ENCODE measurements around the gene TMEM163. TPM values are rescaled to one million over a fixed set of nuclear protein-coding genes. Genes with fewer than 3 reads are reported as not detected.
A peak's percentile ranks its signal among the peaks of the same experiment; 100 is the strongest.

TMEM163 gene
- polyA plus RNA-seq, 3 donors, result 0.01 TPM; not detected in 2

DNA sequence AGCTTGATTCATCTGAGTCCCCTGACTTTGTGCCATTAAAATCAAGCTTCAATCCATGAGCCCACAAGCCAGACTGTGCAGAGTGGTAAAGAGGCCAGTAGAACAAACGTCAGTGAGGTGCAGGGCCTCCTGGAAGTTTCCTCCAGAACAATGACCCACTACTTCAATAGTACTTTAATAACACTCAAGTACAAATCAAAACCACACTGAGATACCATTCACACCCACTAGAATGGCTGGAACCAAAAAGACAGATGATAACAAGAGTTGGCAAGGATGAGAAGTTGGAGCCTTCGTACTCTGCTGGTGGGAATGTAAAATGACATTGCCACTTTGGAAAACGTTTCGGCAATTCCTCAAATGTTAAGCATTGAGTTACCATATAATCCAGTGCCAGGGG is 181.1 kb downstream of the TMEM163 start:
- Histone ChIP-seq H3K9me3 (replicated peaks in 1 of 2; ENCODE audit: control insufficient read depth in 1 of 2, insufficient read depth in 1 of 2, low read length in 2 of 2) (no peaks in the 10 kb centered on the region), H3K4me1 (ENCODE audit: control insufficient read depth in 1 of 2, insufficient read depth in 2 of 2, low read length in 2 of 2) (no peaks in the 10 kb centered on the region), H3K79me2 (ENCODE audit: insufficient read depth, low read length) (no peaks in the 10 kb centered on the region), H3K4me2 (replicated peaks; ENCODE audit: extremely low read depth, low read length, poor library complexity, severe bottlenecking) (no peak overlapping the region), H3K9ac (ENCODE audit: insufficient read depth, low read length, poor library complexity, severe bottlenecking) (no peak overlapping the region), H3K27ac (ENCODE audit: low read depth in 1 of 2, low read length in 2 of 2) (no peak overlapping the region), H3K36me3 (replicated peaks in 1 of 2; ENCODE audit: control insufficient read depth in 1 of 2, insufficient read depth in 2 of 2, low read length in 2 of 2) (no peaks in the 10 kb centered on the region), H3K4me3 (replicated peaks in 1 of 3; ENCODE audit: low read depth in 2 of 3, low read length in 3 of 3) (no peak overlapping the region), H2AFZ (ENCODE audit: insufficient read depth, low read depth, low read length, poor library complexity, severe bottlenecking) (no peak overlapping the region), H4K20me1 (ENCODE audit: insufficient read depth, low read length) (no peaks in the 10 kb centered on the region), H3K27me3 (ENCODE audit: control insufficient read depth in 2 of 2, insufficient read depth in 2 of 2, low read length in 2 of 2) (no peaks in the 10 kb centered on the region)
- Mint-ChIP-seq H3K4me3 (no peak overlapping the region), H3K36me3 (no peaks in the 10 kb centered on the region), H3K9me3 (no peaks in the 10 kb centered on the region), H3K27ac (peak overlapping the region in 1 of 7 donors; percentile 30), H3K4me1 (no peaks in the 10 kb centered on the region), H3K27me3 (ENCODE audit: low read depth in 3 of 3) (peaks cover 0 to 1% (median 0%) of the 10 kb centered on the region in 3 donors)
- intact Hi-C loops (cut with micrococcal nuclease), result no loop called here
- no CpG with 5 or more reads among the region's 4 CpGs for WGBS (ENCODE audit: insufficient coverage)
- no peak for DNase-seq
- TF ChIP-seq, protein P1, sequence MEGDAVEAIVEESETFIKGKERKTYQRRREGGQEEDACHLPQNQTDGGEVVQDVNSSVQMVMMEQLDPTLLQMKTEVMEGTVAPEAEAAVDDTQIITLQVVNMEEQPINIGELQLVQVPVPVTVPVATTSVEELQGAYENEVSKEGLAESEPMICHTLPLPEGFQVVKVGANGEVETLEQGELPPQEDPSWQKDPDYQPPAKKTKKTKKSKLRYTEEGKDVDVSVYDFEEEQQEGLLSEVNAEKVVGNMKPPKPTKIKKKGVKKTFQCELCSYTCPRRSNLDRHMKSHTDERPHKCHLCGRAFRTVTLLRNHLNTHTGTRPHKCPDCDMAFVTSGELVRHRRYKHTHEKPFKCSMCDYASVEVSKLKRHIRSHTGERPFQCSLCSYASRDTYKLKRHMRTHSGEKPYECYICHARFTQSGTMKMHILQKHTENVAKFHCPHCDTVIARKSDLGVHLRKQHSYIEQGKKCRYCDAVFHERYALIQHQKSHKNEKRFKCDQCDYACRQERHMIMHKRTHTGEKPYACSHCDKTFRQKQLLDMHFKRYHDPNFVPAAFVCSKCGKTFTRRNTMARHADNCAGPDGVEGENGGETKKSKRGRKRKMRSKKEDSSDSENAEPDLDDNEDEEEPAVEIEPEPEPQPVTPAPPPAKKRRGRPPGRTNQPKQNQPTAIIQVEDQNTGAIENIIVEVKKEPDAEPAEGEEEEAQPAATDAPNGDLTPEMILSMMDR (IDR thresholded peaks at IDR 0.05), result no peak

DNA sequence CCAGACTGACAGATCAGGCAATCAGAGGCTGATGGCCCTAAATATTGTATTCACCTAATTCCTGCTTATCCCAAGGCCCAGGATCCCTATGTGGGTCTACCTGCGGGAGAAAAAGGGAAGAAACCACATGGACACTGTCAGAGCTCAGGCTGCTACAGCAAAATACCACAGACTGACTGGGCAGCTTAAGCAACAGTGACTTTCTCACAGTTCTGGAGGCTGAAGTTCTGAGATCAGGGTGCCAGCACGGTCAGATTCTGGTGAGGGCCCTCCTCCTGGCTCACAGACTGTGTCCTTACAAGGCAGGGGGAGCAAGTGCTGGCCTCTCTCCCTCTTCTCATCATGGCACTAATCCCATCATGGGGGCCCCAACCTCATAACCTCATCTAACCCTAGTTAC is 181.7 kb downstream of the TMEM163 start:
- H3K4me3 ChIP-seq (replicated peaks in 1 of 3; ENCODE audit: low read depth in 2 of 3, low read length in 3 of 3), result no peak overlapping the region
- Mint-ChIP-seq H3K27ac (no peak overlapping the region), H3K27me3 (ENCODE audit: low read depth in 3 of 3) (peaks cover 0 to 1% (median 0%) of the 10 kb centered on the region in 3 donors), H3K4me1 (no peaks in the 10 kb centered on the region), H3K9me3 (no peaks in the 10 kb centered on the region), H3K4me3 (no peak overlapping the region), H3K36me3 (no peaks in the 10 kb centered on the region)
- H3K36me3 ChIP-seq (replicated peaks in 1 of 2; ENCODE audit: control insufficient read depth in 1 of 2, insufficient read depth in 2 of 2, low read length in 2 of 2), result no peaks in the 10 kb centered on the region
- TF ChIP-seq, protein P1 (IDR thresholded peaks at IDR 0.05), result no peak
- no peak overlapping the region for H3K4me2 ChIP-seq (replicated peaks; ENCODE audit: extremely low read depth, low read length, poor library complexity, severe bottlenecking)
- no peak overlapping the region for H3K27ac ChIP-seq (ENCODE audit: low read depth in 1 of 2, low read length in 2 of 2)
- H3K27me3 ChIP-seq (ENCODE audit: control insufficient read depth in 2 of 2, insufficient read depth in 2 of 2, low read length in 2 of 2), result no peaks in the 10 kb centered on the region
- no peaks in the 10 kb centered on the region for H3K4me1 ChIP-seq (ENCODE audit: control insufficient read depth in 1 of 2, insufficient read depth in 2 of 2, low read length in 2 of 2)
- no peaks in the 10 kb centered on the region for H4K20me1 ChIP-seq (ENCODE audit: insufficient read depth, low read length)
- no peak overlapping the region for H3K9ac ChIP-seq (ENCODE audit: insufficient read depth, low read length, poor library complexity, severe bottlenecking)
- DNase-seq, result no peak
- H3K9me3 ChIP-seq (replicated peaks in 1 of 2; ENCODE audit: control insufficient read depth in 1 of 2, insufficient read depth in 1 of 2, low read length in 2 of 2), result no peaks in the 10 kb centered on the region
- intact Hi-C loops (cut with micrococcal nuclease), result no loop called here
- no peaks in the 10 kb centered on the region for H3K79me2 ChIP-seq (ENCODE audit: insufficient read depth, low read length)
- WGBS (ENCODE audit: insufficient coverage), result 86% methylated on average over 2 of the region's 2 CpGs
- H2AFZ ChIP-seq (ENCODE audit: insufficient read depth, low read depth, low read length, poor library complexity, severe bottlenecking), result no peak overlapping the region
